Upper lobe of right lung (tissue), 1 donor: Measurements from ENCODE around the gene GASK1A. TPM values are rescaled to one million over a fixed set of nuclear protein-coding genes. Genes with fewer than 3 reads are reported as not detected.

Source experiments
- ATAC-seq: fragments of 200-7000 bp; cut with Tn5 transposase; one replicate; pipeline ENCODE4 v1.9.1; 2020; ENCODE audit warnings: mild to moderate bottlenecking, moderate library complexity
- DNase-seq: peaks from one replicate; pipeline ENCODE4 v3.0.0-alpha.2; 2020
- H3K27ac ChIP-seq: fragments of 200-600 bp; one replicate; pipeline ENCODE4 v1.8.0; 2022
- H3K27me3 ChIP-seq: fragments of 200-600 bp; one replicate; pipeline ENCODE4 v1.8.0; 2022; ENCODE audit warnings: mild to moderate bottlenecking
- H3K36me3 ChIP-seq: fragments of 200-600 bp; one replicate; pipeline ENCODE4 v1.8.0; 2022
- H3K4me1 ChIP-seq: fragments of 200-600 bp; one replicate; pipeline ENCODE4 v1.8.0; 2022
- H3K4me3 ChIP-seq: fragments of 200-600 bp; one replicate; pipeline ENCODE4 v1.8.0; 2022; ENCODE audit warnings: mild to moderate bottlenecking
- H3K9me3 ChIP-seq: fragments of 200-600 bp; one replicate; pipeline ENCODE4 v1.8.0; 2022
- intact Hi-C: fragments of 100-400 bp; cut with DNase I; formaldehyde crosslinking; loops from one replicate; pipeline ENCODE4 v1.11.0; 2022
- total RNA-seq: library from RNA; stranded (reverse); fragmentation: NEBNext Ultra II Directional; extraction: Animal tissue kit (Norgen Biotek cat#: 25700); gene quantifications from one replicate; pipeline ENCODE4 v1.2.1, GENCODE V29; 2021
- TF ChIP-seq, protein P1 (sequence below): fragments of 200-600 bp; IDR thresholded peaks from one replicate; pipeline ENCODE4 v1.8.0; 2022; ENCODE audit warnings: antibody characterized with exemption
- donor health status: DM: no; HTN: yes; CAD: no; lungs with severe emphysema.

GASK1A gene
- total RNA-seq, 1 donor from 2014 or later: 3.9 TPM

DNA sequence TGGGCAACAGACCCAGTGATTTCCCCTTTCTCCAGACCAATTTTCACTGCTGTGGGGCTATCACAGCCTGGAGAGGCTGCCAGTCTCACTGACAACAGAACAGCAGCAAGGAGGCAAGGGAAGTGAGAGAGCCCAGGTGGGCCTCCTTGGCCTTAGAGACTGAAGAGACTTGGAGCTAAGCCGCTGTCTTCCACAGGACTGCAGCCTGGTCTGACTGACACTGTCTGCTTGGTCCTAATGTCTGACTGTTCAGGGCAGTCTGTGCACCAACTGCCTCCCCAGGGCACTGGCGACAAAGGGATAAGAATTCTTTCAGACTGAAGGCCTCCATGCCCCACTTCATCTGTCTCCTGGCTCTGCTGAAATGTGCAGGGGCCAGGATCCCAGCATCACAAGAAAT is 115.3 kb downstream of the GASK1A start:
- TF ChIP-seq, protein P1, sequence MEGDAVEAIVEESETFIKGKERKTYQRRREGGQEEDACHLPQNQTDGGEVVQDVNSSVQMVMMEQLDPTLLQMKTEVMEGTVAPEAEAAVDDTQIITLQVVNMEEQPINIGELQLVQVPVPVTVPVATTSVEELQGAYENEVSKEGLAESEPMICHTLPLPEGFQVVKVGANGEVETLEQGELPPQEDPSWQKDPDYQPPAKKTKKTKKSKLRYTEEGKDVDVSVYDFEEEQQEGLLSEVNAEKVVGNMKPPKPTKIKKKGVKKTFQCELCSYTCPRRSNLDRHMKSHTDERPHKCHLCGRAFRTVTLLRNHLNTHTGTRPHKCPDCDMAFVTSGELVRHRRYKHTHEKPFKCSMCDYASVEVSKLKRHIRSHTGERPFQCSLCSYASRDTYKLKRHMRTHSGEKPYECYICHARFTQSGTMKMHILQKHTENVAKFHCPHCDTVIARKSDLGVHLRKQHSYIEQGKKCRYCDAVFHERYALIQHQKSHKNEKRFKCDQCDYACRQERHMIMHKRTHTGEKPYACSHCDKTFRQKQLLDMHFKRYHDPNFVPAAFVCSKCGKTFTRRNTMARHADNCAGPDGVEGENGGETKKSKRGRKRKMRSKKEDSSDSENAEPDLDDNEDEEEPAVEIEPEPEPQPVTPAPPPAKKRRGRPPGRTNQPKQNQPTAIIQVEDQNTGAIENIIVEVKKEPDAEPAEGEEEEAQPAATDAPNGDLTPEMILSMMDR: no peak
- ATAC-seq: no peak
- Histone ChIP-seq H3K4me1 (peaks cover 4% of the 10 kb centered on the region), H3K36me3 (no peaks in the 10 kb centered on the region), H3K27ac (no peak overlapping the region), H3K27me3 (no peaks in the 10 kb centered on the region), H3K9me3 (no peaks in the 10 kb centered on the region), H3K4me3 (no peak overlapping the region)
- no peak for DNase-seq
- intact Hi-C loops: no loop called here

- no peak overlapping the region for H3K4me3 ChIP-seq
- H3K27me3 ChIP-seq: no peaks in the 10 kb centered on the region
- no peaks in the 10 kb centered on the region for H3K9me3 ChIP-seq
- ATAC-seq: no peak
- TF ChIP-seq, protein P1: no peak
- no peak overlapping the region for H3K27ac ChIP-seq
- no peak for DNase-seq
- peaks cover 4% of the 10 kb centered on the region for H3K4me1 ChIP-seq
- no peaks in the 10 kb centered on the region for H3K36me3 ChIP-seq
- intact Hi-C loops: no loop called here
Measured at GRCh38 chr3:43094851-43095250, 115.7 kb downstream of the GASK1A start.

DNA sequence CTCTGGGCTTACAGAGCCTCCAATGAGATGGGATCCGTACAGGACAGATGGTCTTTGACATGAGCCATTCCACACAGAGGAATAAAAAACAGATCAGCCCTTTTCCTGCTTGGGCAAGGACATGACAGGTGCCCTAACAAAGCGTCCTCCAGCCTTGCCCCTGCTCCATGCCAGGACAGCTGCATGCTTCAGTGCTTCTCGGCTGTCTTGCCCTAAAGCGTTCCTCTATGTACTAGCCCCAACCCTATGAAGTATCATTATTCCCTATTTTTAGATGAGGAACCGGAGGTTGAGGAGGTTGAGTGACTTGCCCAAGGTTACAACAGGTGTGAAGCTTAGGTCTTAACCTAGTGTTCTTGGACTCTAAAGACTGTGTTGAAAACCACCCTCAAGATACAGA is 116.3 kb downstream of the GASK1A start:
- H3K36me3 ChIP-seq: no peaks in the 10 kb centered on the region
- no peak for DNase-seq
- TF ChIP-seq, protein P1: no peak
- intact Hi-C loops: no loop called here
- H3K27me3 ChIP-seq: no peaks in the 10 kb centered on the region
- H3K4me1 ChIP-seq: peaks cover 4% of the 10 kb centered on the region
- ATAC-seq: no peak
- no peak overlapping the region for H3K4me3 ChIP-seq
- H3K27ac ChIP-seq: no peak overlapping the region
- H3K9me3 ChIP-seq: no peaks in the 10 kb centered on the region

DNA sequence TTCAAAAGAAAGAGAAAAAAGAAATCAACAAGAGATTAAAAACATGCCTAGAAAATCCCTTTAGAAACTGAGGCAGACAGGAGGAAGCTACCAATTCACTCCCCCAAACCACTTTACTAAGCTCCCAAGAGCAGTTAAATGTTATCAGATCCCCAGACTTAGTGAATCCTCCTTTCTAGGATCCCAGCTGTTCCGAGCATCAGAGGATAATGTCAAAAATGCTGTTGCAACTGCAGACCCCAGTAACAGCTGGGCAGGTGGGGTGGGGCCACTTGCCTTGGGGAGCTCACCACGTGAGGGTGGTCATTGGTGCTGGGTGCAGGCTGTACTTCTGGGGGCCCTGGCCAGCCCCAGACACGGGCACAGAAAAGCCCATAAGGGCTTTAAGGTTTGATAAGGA is 117.7 kb downstream of the GASK1A start:
- intact Hi-C loops: no loop called here
- DNase-seq: no peak
- TF ChIP-seq, protein P1: no peak
- no peaks in the 10 kb centered on the region for H3K4me1 ChIP-seq
- no peaks in the 10 kb centered on the region for H3K36me3 ChIP-seq
- no peaks in the 10 kb centered on the region for H3K9me3 ChIP-seq
- H3K27me3 ChIP-seq: no peaks in the 10 kb centered on the region
- no peak for ATAC-seq
- no peak overlapping the region for H3K4me3 ChIP-seq
- H3K27ac ChIP-seq: no peak overlapping the region

DNA sequence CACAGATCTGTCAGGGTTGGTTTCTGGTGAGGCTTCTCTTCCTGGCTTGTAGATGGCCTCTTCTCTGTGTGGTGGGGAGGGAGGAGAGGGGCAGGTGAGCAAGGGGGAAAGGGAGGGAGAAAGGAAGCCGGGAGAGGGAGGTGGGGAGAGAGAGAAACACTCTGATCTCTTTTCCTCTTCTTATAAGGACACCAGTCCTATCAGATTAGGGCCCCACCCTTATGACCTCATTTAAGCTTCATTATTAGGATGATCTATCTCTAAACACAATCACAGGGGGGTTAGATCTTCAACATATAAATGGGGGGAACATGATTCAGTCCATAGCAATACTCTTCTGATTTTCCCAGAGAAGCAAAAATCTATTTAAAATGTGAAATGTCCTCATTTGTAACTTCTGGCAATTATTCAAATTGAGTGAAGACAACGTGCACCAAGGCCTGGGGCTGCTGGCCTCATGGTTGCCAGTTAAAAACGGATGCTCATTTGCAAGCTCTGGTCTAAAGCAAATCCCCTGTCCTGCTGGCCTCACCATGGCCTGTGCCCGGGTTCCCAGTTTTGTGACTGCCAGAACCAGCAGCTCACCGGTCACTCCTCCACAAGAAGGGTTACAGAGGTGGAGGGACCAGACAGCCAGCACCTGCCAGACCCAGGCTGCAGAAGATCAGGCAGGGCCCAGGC is 118.4 kb downstream of the GASK1A start:
- intact Hi-C loops: no loop called here
- TF ChIP-seq, protein P1: no peak

DNA sequence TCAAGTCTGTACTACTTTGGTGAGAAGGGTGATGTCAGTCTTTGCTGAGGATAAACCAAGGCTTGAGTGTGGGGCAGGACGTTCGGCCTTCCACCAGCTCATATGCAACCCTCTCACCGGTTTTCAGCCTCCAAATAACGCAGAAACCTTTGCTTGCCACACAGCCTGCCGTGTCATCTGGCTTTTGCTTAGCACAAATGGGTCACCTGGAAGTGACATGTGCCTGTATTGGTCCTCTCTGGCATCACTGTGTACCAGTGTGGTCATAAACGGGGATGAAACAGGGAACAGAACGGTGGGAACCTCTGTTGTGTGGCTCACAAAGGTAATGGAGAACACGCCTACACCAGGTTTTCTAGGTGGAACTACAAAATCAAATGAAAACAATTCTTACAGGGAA is 119.7 kb downstream of the GASK1A start:
- H3K9me3 ChIP-seq: no peaks in the 10 kb centered on the region
- DNase-seq (no peak), ATAC-seq (no peak)
- H3K27me3 ChIP-seq: no peaks in the 10 kb centered on the region
- no peaks in the 10 kb centered on the region for H3K36me3 ChIP-seq
- no peak overlapping the region for H3K4me3 ChIP-seq
- peaks cover 8% of the 10 kb centered on the region for H3K4me1 ChIP-seq
- TF ChIP-seq, protein P1: no peak
- intact Hi-C loops: no loop called here
- H3K27ac ChIP-seq: no peak overlapping the region

More for the DNA sequence above, 118.4 kb downstream of the GASK1A start:
- no peaks in the 10 kb centered on the region for H3K27me3 ChIP-seq
- no peaks in the 10 kb centered on the region for H3K4me1 ChIP-seq
- no peaks in the 10 kb centered on the region for H3K36me3 ChIP-seq
- no peaks in the 10 kb centered on the region for H3K9me3 ChIP-seq
- no peak overlapping the region for H3K27ac ChIP-seq
- no peak for DNase-seq
- no peak for ATAC-seq
- no peak overlapping the region for H3K4me3 ChIP-seq
